ENCODE results near the gene ADI1.
"Not testable (repeated sequence)": the region's sequence is repeated elsewhere in the genome, so short reads cannot be mapped to it uniquely, and the experiment has no call there.

- not testable (repeated sequence) for TF ChIP-seq EZH2 (IDR thresholded peaks at IDR 0.05; ENCODE audit: insufficient read depth, poor library complexity, severe bottlenecking); EZH2phosphoT487 (IDR thresholded peaks at IDR 0.05; ENCODE audit: insufficient read depth, low read depth)
Measured at GRCh38 chr2:3492475-3492787, 26.9 kb downstream of the ADI1 start.
